Astrocyte of the cerebellum (primary cell): Measurements from ENCODE around the gene GLYR1.

Experiments
- DNase-seq: peaks from one replicate; pipeline ENCODE4 v3.0.0-alpha.2; 2011; ENCODE audit warnings: low read depth
- H3K4me3 ChIP-seq: 2 replicates; pipeline ENCODE4 v1.5.1; 2011; ENCODE audit warnings: mild to moderate bottlenecking, low read depth, low read length, moderate library complexity
- in situ Hi-C: cut with HindIII; loops from 2 replicates; pipeline ENCODE4 v1.10.0; 2017; ENCODE audit warnings: low sequenced_read_pairs
- TF ChIP-seq, protein P1 (sequence below): IDR thresholded peaks from 2 replicates; pipeline ENCODE4 v1.5.1; 2012; ENCODE audit warnings: low read length, low read depth, moderate library complexity, mild to moderate bottlenecking; ENCODE audit errors: missing control alignments

The GLYR1 gene

DNA sequence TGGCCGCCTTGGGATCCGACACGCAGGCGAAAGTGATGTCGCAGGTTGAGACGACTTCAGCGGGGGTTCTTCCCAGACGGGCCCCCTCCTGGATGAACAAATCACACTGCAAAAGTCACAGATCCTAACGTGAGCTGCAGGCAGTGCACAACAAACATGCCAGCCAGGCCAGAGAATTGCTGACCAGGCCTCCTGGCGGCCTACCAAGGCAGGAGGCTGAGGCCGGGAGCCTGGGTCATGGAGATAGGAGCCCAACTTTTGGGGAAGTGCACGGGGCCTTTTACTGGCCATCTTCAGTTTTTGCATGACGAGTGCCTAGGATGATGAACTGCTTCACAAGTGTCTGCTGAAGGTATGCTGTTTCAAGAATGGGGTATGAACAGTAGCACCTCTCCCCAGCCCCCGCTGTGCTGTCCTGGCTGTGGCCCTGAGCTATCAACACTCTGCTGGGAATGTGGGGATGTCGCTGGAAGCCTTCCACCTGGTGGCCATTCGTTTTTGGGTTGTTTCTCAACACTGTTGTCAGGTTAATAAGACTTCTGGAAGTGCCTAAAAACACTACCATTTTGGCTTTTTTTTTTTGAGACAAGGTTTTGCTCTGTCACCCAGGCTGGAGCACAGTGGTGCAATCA is 32.4 kb downstream of the GLYR1 start:
- no peak overlapping the region for H3K4me3 ChIP-seq
- no peak for DNase-seq
- TF ChIP-seq, protein P1, sequence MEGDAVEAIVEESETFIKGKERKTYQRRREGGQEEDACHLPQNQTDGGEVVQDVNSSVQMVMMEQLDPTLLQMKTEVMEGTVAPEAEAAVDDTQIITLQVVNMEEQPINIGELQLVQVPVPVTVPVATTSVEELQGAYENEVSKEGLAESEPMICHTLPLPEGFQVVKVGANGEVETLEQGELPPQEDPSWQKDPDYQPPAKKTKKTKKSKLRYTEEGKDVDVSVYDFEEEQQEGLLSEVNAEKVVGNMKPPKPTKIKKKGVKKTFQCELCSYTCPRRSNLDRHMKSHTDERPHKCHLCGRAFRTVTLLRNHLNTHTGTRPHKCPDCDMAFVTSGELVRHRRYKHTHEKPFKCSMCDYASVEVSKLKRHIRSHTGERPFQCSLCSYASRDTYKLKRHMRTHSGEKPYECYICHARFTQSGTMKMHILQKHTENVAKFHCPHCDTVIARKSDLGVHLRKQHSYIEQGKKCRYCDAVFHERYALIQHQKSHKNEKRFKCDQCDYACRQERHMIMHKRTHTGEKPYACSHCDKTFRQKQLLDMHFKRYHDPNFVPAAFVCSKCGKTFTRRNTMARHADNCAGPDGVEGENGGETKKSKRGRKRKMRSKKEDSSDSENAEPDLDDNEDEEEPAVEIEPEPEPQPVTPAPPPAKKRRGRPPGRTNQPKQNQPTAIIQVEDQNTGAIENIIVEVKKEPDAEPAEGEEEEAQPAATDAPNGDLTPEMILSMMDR: no peak
- in situ Hi-C loops: loop anchor here (5.0 kb wide), 1 partner anchor 47 kb away; the partner anchor contains the start of gene ZNF500

DNA sequence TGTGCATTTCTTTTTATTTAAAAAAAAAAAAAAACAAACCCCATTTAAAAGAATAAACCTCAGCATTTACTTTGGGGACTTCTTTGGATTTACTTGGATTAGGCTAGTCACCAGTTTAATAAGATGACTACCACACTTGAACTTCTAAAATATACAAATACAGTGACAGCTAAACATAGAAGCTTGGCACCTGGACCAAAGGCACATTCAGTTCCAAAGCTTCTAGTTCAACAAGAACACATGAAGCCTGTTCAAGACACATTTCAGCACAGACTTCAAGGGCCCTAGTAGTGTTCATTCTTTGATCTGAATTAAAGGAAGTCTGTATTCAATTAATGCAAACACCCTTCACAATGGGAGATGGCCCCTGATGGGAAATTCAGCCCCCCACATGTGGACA is 33.0 kb downstream of the GLYR1 start:
- H3K4me3 ChIP-seq: no peak overlapping the region
- in situ Hi-C loops: no loop called here
- TF ChIP-seq, protein P1: no peak
- DNase-seq: no peak

DNA sequence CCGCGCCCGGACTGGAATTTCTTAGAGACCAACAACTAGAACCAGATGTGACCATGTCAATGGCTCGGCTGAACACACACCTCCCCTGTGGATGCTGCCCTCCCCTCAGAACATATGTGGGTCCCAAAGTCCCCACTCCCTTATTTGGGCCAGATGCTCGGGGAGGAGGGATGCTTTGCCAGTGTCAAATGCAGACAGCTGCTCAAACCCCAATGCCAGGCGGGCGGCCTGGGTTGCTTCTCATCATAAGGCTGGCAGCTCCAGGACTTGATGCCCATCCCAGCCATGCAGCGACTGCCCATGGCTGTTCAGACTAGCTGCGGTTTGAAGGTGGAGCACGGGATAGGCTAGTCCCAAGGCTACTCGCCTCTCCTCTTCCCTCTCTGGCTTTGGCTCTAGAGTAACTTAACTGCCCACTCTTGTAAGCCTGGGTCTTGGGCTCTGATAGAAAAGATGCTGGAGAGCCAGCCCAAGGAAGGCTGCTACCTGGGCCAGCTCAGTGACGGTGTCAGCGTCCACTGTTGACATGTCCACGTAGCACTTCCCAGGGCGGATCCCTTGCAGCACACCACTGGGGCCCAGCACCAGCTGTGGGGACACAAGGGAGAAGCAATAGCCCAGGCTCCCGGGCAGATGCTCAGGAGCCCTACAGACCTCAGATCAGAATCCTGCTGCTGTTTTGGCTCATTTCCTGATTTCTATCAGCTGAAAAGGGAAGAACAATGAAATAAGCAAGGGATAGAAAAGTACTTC is 33.7 kb downstream of the GLYR1 start:
- TF ChIP-seq, protein P1: no peak
- in situ Hi-C loops: no loop called here
- H3K4me3 ChIP-seq: no peak overlapping the region
- no peak for DNase-seq

DNA sequence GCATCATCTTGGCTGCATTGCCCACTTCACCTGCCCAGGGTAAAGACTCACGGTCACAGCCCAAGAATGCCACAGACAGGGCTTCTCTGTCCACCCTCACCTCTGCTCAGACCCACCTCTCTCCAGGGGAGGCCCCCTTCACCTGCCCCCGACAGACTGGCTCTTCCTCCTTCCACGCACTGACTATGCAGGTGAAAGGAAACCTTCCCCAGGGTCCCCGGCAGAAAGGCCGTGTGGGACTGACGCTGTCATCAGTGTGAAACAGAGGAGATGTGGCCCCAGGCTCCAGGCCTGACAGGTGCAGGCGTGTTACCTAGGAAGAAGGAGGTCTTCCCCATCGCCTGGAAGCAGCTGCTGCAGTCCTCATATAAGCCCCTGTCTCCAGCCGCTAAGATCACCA is 35.3 kb downstream of the GLYR1 start:
- TF ChIP-seq, protein P1: no peak
- in situ Hi-C loops: no loop called here
- H3K4me3 ChIP-seq: no peak overlapping the region
- DNase-seq: no peak

DNA sequence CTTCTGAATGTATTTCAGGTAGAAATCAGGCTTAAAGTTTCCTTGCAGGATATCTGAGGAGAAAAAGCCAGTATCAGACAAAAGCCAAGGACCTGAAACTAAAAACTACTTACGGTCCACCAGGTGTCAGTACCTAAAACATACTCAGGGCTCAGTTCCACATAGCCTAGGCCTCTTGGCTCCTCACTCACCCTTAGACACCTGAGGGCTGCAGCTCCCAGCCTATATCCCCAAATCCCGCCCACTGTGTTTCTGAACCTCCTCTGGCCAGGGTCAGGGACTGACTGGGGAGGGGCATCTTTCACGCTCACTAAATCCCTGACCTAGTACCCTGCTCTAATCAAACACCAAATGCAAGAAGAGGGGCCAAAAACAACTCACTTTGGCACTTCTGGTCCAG is 35.8 kb downstream of the GLYR1 start:
- in situ Hi-C loops: no loop called here
- no peak for DNase-seq
- TF ChIP-seq, protein P1: no peak
- H3K4me3 ChIP-seq: no peak overlapping the region

DNA sequence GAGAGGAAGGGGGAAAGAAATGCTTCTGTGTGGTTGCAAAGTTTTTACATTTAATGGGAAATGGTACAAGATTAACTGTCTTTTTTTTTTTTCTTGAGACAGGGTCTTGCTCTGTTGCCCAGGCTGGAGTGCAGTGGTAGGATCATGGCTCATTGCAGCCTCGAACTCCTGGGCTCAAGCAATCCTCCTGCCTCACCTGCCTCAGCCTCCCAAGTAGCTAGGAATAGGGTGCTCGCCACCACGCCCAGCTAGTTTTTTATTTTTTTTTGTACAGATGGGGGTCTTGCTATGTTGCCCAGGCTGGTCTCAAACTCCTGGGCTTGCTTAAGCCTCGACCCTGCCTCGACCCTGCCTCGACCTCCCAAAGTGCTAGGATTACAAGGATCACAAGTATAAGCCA is 40.8 kb downstream of the GLYR1 start:
- TF ChIP-seq, protein P1: no peak
- in situ Hi-C loops: no loop called here
- DNase-seq: no peak
- H3K4me3 ChIP-seq: no peak overlapping the region
